ENCODE data around the gene MAPT. TPM values are rescaled to one million over a fixed set of nuclear protein-coding genes. Genes with fewer than 3 reads are reported as not detected.

The MAPT gene
- total and polyA plus RNA-seq, 2 of the 13 experiments (the other 11 are each of a cell fraction or from before 2014, with no cell fraction given): 2.1 to 2.8 TPM

DNA sequence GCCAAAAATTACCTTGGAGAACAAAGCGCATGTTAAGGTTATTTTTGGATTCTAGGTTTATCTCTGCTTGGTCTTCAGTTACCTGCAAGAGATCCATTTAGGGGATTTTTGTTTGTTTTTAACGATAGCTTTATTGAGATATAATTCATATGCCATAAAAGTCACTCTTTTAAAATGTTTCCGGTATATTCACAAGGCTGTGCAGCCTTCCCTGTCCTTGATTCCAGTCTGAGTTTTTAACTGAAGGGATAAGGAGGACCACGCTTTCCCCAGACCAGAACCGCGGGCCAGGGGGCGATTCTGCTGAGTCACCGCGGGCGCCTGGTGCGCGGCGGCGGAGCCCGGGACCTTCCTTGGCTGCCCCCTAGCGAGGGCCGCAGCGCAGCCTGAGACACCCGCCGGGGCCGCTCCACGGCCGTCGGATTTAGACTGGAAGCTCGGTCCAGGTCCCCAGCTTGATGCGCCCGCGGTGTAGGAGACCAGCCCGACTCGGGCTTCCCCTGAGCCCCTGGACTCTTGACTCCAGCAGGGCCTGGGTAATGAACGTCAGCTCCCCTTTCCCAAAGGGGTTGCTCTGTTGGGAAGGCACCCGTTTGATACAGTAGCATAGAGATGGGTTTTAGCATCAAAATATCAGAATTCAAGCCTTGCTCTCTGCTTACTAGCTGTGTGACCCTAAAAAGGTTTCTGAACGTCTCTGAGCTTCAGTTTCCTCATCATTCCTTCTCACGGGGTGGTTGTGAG lies 54.7 kb downstream of the MAPT start (continued):
- TF ChIP-seq RERE (CRISPR knock-in tag; IDR thresholded peaks at IDR 0.05; ENCODE audit: low read depth): no peak
- no peak for TF ChIP-seq ZNF3 (CRISPR knock-in tag; IDR thresholded peaks at IDR 0.05)
- no peak for TF ChIP-seq CHD2 (IDR thresholded peaks at IDR 0.05; ENCODE audit: low read depth, low read length)
- no peak for TF ChIP-seq ATF5 (CRISPR knock-in tag; IDR thresholded peaks at IDR 0.05; ENCODE audit: low read depth)
- no peak for TF ChIP-seq HES4 (CRISPR knock-in tag; IDR thresholded peaks at IDR 0.05; ENCODE audit: borderline replicate concordance)
- TF ChIP-seq ZNF430 (CRISPR knock-in tag; IDR thresholded peaks at IDR 0.05): 0 out of 2 replicates have a peak, but pooled peaks have one; percentile 36
- TF ChIP-seq, protein P1, sequence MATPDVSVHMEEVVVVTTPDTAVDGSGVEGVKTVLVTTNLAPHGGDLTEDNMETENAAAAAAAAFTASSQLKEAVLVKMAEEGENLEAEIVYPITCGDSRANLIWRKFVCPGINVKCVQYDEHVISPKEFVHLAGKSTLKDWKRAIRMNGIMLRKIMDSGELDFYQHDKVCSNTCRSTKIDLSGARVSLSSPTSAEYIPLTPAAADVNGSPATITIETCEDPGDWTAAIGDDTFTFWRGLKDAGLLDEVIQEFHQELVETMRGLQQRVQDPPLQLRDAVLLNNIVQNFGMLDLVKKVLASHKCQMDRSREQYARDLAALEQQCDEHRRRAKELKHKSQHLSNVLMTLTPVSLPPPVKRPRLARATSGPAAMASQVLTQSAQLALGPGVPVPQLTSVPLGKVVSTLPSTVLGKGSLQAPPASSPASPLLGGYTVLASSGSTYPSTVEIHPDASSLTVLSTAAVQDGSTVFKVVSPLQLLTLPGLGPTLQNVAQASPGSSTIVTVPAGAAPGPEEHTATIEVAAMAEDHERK (CRISPR knock-in tag; IDR thresholded peaks at IDR 0.05; ENCODE audit: low read depth): no peak
- no peak for TF ChIP-seq SP2 (CRISPR knock-in tag; IDR thresholded peaks at IDR 0.05)
- TF ChIP-seq FOXC1 (CRISPR knock-in tag; IDR thresholded peaks at IDR 0.05; ENCODE audit: borderline replicate concordance): peak; percentile 59; the same call in 1 of the 2 replicates
- no peak for TF ChIP-seq ZNF713 (CRISPR knock-in tag; IDR thresholded peaks at IDR 0.05)
- no peak for TF ChIP-seq ZKSCAN5 (CRISPR knock-in tag; IDR thresholded peaks at IDR 0.05)
- TF ChIP-seq, protein P2, sequence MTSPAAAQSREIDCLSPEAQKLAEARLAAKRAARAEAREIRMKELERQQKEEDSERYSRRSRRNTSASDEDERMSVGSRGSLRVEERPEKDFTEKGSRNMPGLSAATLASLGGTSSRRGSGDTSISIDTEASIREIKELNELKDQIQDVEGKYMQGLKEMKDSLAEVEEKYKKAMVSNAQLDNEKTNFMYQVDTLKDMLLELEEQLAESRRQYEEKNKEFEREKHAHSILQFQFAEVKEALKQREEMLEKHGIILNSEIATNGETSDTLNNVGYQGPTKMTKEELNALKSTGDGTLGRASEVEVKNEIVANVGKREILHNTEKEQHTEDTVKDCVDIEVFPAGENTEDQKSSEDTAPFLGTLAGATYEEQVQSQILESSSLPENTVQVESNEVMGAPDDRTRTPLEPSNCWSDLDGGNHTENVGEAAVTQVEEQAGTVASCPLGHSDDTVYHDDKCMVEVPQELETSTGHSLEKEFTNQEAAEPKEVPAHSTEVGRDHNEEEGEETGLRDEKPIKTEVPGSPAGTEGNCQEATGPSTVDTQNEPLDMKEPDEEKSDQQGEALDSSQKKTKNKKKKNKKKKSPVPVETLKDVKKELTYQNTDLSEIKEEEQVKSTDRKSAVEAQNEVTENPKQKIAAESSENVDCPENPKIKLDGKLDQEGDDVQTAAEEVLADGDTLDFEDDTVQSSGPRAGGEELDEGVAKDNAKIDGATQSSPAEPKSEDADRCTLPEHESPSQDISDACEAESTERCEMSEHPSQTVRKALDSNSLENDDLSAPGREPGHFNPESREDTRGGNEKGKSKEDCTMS (CRISPR knock-in tag; conservative IDR thresholded peaks at IDR 0.05): no peak
- TF ChIP-seq ZNF572 (CRISPR knock-in tag; IDR thresholded peaks at IDR 0.05): no peak
- peak; percentile 57; the same call in 1 of the 2 replicates for TF ChIP-seq MIER3 (CRISPR knock-in tag; IDR thresholded peaks at IDR 0.05; ENCODE audit: borderline replicate concordance)
- TF ChIP-seq ZNF230 (CRISPR knock-in tag; IDR thresholded peaks at IDR 0.05): no peak
- peak; percentile 40; the same call in 1 of the 2 replicates for TF ChIP-seq ZNF12 (CRISPR knock-in tag; IDR thresholded peaks at IDR 0.05)
- no peak for TF ChIP-seq E2F1 (CRISPR knock-in tag; IDR thresholded peaks at IDR 0.05)
- TF ChIP-seq ZFP41 (CRISPR knock-in tag; IDR thresholded peaks at IDR 0.05; ENCODE audit: borderline replicate concordance): no peak

All from HepG2 (cell line).